ENCODE results near the gene IL21R. TPM values are rescaled to one million over a fixed set of nuclear protein-coding genes. Genes with fewer than 3 reads are reported as not detected.

The IL21R gene
- total RNA-seq, 1 donor from 2014 or later: 0.05 TPM

GRCh38 chr16:27398894-27399853 lies 2.8 kb upstream of the IL21R start:
- peaks cover 32% of the 10 kb centered on the region for H3K9me3 ChIP-seq (replicated peaks)
- no peak for TF ChIP-seq CTCF (IDR thresholded peaks at IDR 0.05; ENCODE audit: borderline replicate concordance)
- H3K4me1 ChIP-seq: peaks cover 17% of the 10 kb centered on the region
- no peak for DNase-seq
- no peak overlapping the region for H3K4me3 ChIP-seq
- peaks cover 28% of the 10 kb centered on the region for H3K27me3 ChIP-seq (ENCODE audit: low read depth)
- H3K36me3 ChIP-seq: no peaks in the 10 kb centered on the region
- no peak overlapping the region for H3K27ac ChIP-seq (replicated peaks)
- intact Hi-C loops (cut with micrococcal nuclease): no loop called here

GRCh38 chr16:27399969-27400368 lies 2.0 kb upstream of the IL21R start:
- Histone ChIP-seq H3K36me3 (no peaks in the 10 kb centered on the region), H3K27me3 (ENCODE audit: low read depth) (peaks cover 36% of the 10 kb centered on the region), H3K4me3 (no peak overlapping the region), H3K9me3 (replicated peaks) (peaks cover 24% of the 10 kb centered on the region), H3K4me1 (peaks cover 17% of the 10 kb centered on the region), H3K27ac (replicated peaks) (no peak overlapping the region)
- DNase-seq: no peak
- TF ChIP-seq CTCF (IDR thresholded peaks at IDR 0.05; ENCODE audit: borderline replicate concordance): no peak
- intact Hi-C loops (cut with micrococcal nuclease): no loop called here

- H3K36me3 ChIP-seq: no peaks in the 10 kb centered on the region
- intact Hi-C loops (cut with micrococcal nuclease): no loop called here
- no peak for TF ChIP-seq CTCF (IDR thresholded peaks at IDR 0.05; ENCODE audit: borderline replicate concordance)
- H3K9me3 ChIP-seq (replicated peaks): peaks cover 14% of the 10 kb centered on the region
- no peak for DNase-seq
- peaks cover 46% of the 10 kb centered on the region for H3K27me3 ChIP-seq (ENCODE audit: low read depth)
- no peak overlapping the region for H3K4me3 ChIP-seq
- H3K4me1 ChIP-seq: peaks cover 17% of the 10 kb centered on the region
- H3K27ac ChIP-seq (replicated peaks): no peak overlapping the region
Measured at GRCh38 chr16:27400751-27401620, 988 bp upstream of the IL21R start.

GRCh38 chr16:27402569-27402963 lies 592 bp downstream of the IL21R start:
- peaks cover 61% of the 10 kb centered on the region for H3K27me3 ChIP-seq (ENCODE audit: low read depth)
- H3K27ac ChIP-seq (replicated peaks): no peak overlapping the region
- H3K9me3 ChIP-seq (replicated peaks): no peaks in the 10 kb centered on the region
- no peak for DNase-seq
- intact Hi-C loops (cut with micrococcal nuclease): no loop called here
- no peak for TF ChIP-seq CTCF (IDR thresholded peaks at IDR 0.05; ENCODE audit: borderline replicate concordance)
- H3K4me3 ChIP-seq: peak overlapping the region; percentile 31
- H3K36me3 ChIP-seq: no peaks in the 10 kb centered on the region
- peaks cover 17% of the 10 kb centered on the region for H3K4me1 ChIP-seq

GRCh38 chr16:27402964-27403600 lies 1.1 kb downstream of the IL21R start:
- intact Hi-C loops (cut with micrococcal nuclease): no loop called here
- no peak overlapping the region for H3K27ac ChIP-seq (replicated peaks)
- H3K27me3 ChIP-seq (ENCODE audit: low read depth): peaks cover 64% of the 10 kb centered on the region
- H3K4me1 ChIP-seq: peaks cover 17% of the 10 kb centered on the region
- no peaks in the 10 kb centered on the region for H3K9me3 ChIP-seq (replicated peaks)
- DNase-seq: no peak
- H3K36me3 ChIP-seq: no peaks in the 10 kb centered on the region
- peak overlapping the region; percentile 31 for H3K4me3 ChIP-seq
- no peak for TF ChIP-seq CTCF (IDR thresholded peaks at IDR 0.05; ENCODE audit: borderline replicate concordance)
